CD4-positive, alpha-beta T cell (primary cell): Measurements from ENCODE around the gene STRN4. TPM values are rescaled to one million over a fixed set of nuclear protein-coding genes. Genes with fewer than 3 reads are reported as not detected.
A peak's percentile ranks its signal among the peaks of the same experiment; 100 is the strongest.

Experiments used
- ATAC-seq: fragments of 200-7000 bp; cut with Tn5 transposase; one replicate; pipeline ENCODE4 v1.10.0; 2022; ENCODE audit warnings: mild to moderate bottlenecking; ENCODE audit not compliant: poor library complexity
- CTCF ChIA-PET: fragments of 350-600 bp; sonication (Branson Sonifier 250); formaldehyde crosslinking; loops from one replicate; lab custom pipeline; 2021; ENCODE audit warnings: antibody characterized with exemption, inconsistent platforms; lab: Charles Lee
- POLR2A ChIA-PET: fragments of 350-600 bp; sonication (Branson Sonifier 250); formaldehyde crosslinking; loops from one replicate; lab custom pipeline; 2021; ENCODE audit warnings: antibody characterized with exemption, inconsistent platforms; lab: Charles Lee
- DNase-seq, 14 experiments: peaks; one replicate each; pipeline ENCODE4 v3.0.0-alpha.2; 2013 to 2020; ENCODE audit warnings: mixed read lengths in 2 of 14
- H3K27ac ChIP-seq, 2 donors: one replicate each; pipeline versions ENCODE4 v1.5.1 to v1.7.0; 2013; ENCODE audit warnings: low read length in 2 of 2, low read depth in 1 of 2, mild to moderate bottlenecking in 1 of 2
- H3K27me3 ChIP-seq, 2 experiments: 1 replicate in 1 of 2; 2 replicates in 1 of 2; pipeline versions ENCODE4 v1.6.1 to v1.7.0; 2013; ENCODE audit warnings: low read length in 2 of 2, control low read depth in 1 of 2, mild to moderate bottlenecking in 1 of 2, moderate library complexity in 1 of 2; ENCODE audit not compliant: insufficient read depth in 2 of 2, control insufficient read depth in 1 of 2
- H3K36me3 ChIP-seq: one replicate; pipeline ENCODE4 v1.6.1; 2013; ENCODE audit warnings: low read length, control low read depth; ENCODE audit not compliant: insufficient read depth
- H3K4me1 ChIP-seq: one replicate; pipeline ENCODE4 v1.6.1; 2013; ENCODE audit warnings: low read length, control low read depth; ENCODE audit not compliant: insufficient read depth
- H3K4me3 ChIP-seq: one replicate; pipeline ENCODE4 v1.5.1; 2013; ENCODE audit warnings: mild to moderate bottlenecking, low read length, moderate library complexity
- H3K9me3 ChIP-seq, 2 experiments: 1 replicate in 1 of 2; 2 replicates in 1 of 2; pipeline versions ENCODE4 v1.6.1 to v1.7.0; 2013; ENCODE audit warnings: low read length in 2 of 2, mild to moderate bottlenecking in 2 of 2, control low read depth in 1 of 2, moderate library complexity in 1 of 2; ENCODE audit not compliant: control insufficient read depth in 1 of 2, insufficient read depth in 1 of 2
- H3K27ac Mint-ChIP-seq: one replicate; pipeline ENCODE4 v1.8.0; 2020; ENCODE audit warnings: mixed read lengths
- H3K27me3 Mint-ChIP-seq: one replicate; pipeline ENCODE4 v1.8.0; 2021; ENCODE audit warnings: mixed read lengths
- H3K36me3 Mint-ChIP-seq: one replicate; pipeline ENCODE4 v1.8.0; 2021; ENCODE audit warnings: low read depth, mixed read lengths
- H3K4me1 Mint-ChIP-seq: one replicate; pipeline ENCODE4 v1.8.0; 2021; ENCODE audit warnings: low read depth, mixed read lengths
- H3K4me3 Mint-ChIP-seq: one replicate; pipeline ENCODE4 v1.8.0; 2020; ENCODE audit warnings: mild to moderate bottlenecking, mixed read lengths
- H3K9me3 Mint-ChIP-seq: one replicate; pipeline ENCODE4 v1.8.0; 2020; ENCODE audit warnings: mixed read lengths
- CTCF ChIP-seq: fragments of 200-600 bp; IDR thresholded peaks from one replicate; pipeline ENCODE4 v1.8.0; 2022; ENCODE audit warnings: antibody characterized with exemption, mild to moderate bottlenecking
- intact Hi-C, 2 experiments: fragments of 100-400 bp; cut with DNase I in 1 of 2; cut with micrococcal nuclease in 1 of 2; formaldehyde crosslinking; loops; one replicate each; pipeline versions ENCODE4 v1.15.1 to v1.9.0; 2023 to 2025; cut with DNase I, micrococcal nuclease
- total RNA-seq, 174 experiments: library from RNA in 2 of 174; stranded (reverse) in 2 of 174; gene quantifications; one replicate each; pipeline ENCODE4 v1.2.3 and lab custom pipeline; 2021 to 2026

Gene STRN4
- total RNA-seq, 2 experiments from 2014 or later = 90.0 to 94.0 TPM

DNA sequence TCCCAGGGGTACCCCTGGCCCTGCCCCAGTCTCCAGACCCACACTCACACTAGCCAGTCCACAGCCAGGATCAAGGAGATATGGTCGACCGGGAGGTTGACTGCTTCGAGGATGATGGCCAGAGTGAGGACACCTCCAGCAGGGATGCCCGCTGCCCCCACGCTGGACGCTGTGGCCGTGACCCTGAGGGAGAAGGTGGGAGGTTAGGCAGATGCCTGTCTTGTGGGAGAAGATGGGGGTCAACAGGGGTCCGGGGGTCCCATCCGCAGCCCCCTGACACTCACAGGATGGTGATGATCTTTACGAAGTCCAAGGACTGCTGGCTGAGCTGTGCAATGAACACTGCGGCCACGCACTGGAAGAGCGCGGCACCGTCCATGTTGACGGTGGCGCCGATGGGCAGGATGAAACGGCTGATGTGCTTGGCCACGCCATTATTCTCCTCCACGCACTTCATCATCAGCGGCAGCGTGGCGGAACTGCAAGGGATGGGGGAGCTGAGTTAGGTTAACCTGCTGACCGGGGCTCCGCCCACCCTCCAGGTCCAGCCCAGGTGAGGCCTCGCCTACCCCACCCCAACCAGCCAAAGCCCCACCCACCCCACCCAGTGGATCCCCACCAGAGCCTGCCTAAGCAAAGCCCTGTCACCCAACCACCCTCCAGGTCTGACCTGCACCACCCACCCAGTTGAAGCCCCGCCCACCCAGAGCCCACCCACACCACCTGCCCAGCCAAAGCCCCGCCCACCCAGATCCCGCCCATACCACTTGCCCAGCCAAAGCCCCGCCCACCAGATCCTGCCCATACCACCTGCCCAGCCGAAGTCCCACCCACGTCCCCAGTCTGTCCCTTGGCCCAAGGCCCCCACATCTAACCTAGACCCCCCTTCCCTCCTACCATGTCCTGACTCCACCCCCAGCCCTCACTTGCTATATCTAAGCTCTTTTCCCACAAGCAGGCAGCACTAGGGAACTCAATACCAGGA, 31.0 kb upstream of the STRN4 start:
- no peaks in the 10 kb centered on the region for H3K9me3 Mint-ChIP-seq
- H3K36me3 Mint-ChIP-seq = peaks cover 45% of the 10 kb centered on the region
- Histone ChIP-seq H3K9me3 (no peaks in the 10 kb centered on the region), H3K27me3 (no peaks in the 10 kb centered on the region), H3K4me3 (no peak overlapping the region), H3K36me3 (peaks cover 60% of the 10 kb centered on the region), H3K27ac (no peak overlapping the region), H3K4me1 (peaks cover 6% of the 10 kb centered on the region)
- intact Hi-C loops = no loop called here
- H3K27me3 Mint-ChIP-seq = no peaks in the 10 kb centered on the region
- no peaks in the 10 kb centered on the region for H3K4me1 Mint-ChIP-seq
- no peak for TF ChIP-seq CTCF
- POLR2A ChIA-PET = no interaction called here
- no peak overlapping the region for H3K27ac Mint-ChIP-seq
- no peak for ATAC-seq
- no peak overlapping the region for H3K4me3 Mint-ChIP-seq
- DNase-seq = peak in 1 of 14 experiments; percentile 44
- CTCF ChIA-PET = no interaction called here

- no peaks in the 10 kb centered on the region for H3K9me3 Mint-ChIP-seq
- Histone ChIP-seq H3K36me3 (peaks cover 48% of the 10 kb centered on the region), H3K4me1 (peaks cover 6% of the 10 kb centered on the region), H3K9me3 (no peaks in the 10 kb centered on the region), H3K4me3 (no peak overlapping the region), H3K27me3 (no peaks in the 10 kb centered on the region), H3K27ac (no peak overlapping the region)
- ATAC-seq (no peak), DNase-seq (no peak)
- intact Hi-C loops = no loop called here
- no peaks in the 10 kb centered on the region for H3K27me3 Mint-ChIP-seq
- CTCF ChIA-PET = no interaction called here
- no peak for TF ChIP-seq CTCF
- no peak overlapping the region for H3K4me3 Mint-ChIP-seq
- H3K27ac Mint-ChIP-seq = no peak overlapping the region
- peaks cover 39% of the 10 kb centered on the region for H3K36me3 Mint-ChIP-seq
- POLR2A ChIA-PET = no interaction called here
- no peaks in the 10 kb centered on the region for H3K4me1 Mint-ChIP-seq
These were observed 29.5 kb upstream of the STRN4 start for GRCh38 chr19:46775642-46776258.

DNA sequence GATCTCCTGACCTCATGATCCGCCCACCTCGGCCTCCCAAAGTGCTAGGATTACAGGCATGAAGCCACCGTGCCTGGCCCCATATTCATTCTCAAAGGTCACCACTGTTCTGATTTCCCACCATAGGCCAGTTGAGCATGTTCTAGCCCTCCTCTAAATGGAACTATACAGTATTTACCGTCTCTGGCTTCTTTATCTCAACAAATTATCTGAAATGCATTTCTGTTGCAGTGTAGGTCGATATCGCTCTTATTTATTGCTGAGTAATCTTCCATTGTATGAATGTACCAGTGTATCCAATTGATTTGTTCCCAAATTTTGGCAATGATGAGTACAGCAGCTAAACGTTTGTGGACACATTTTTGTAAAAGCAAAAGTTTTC, 26.8 kb upstream of the STRN4 start:
- H3K27ac Mint-ChIP-seq = no peak overlapping the region
- no peaks in the 10 kb centered on the region for H3K9me3 Mint-ChIP-seq
- TF ChIP-seq CTCF = no peak
- Histone ChIP-seq H3K9me3 (no peaks in the 10 kb centered on the region), H3K36me3 (peaks cover 27% of the 10 kb centered on the region), H3K4me3 (no peak overlapping the region), H3K27ac (no peak overlapping the region), H3K4me1 (no peaks in the 10 kb centered on the region), H3K27me3 (no peaks in the 10 kb centered on the region)
- intact Hi-C loops = no loop called here
- no peak for DNase-seq
- CTCF ChIA-PET = interaction anchor here (0.6 kb wide), 1 partner anchor 341 kb away, joined by 4 read pairs; no protein-coding TSS in a partner anchor
- no peaks in the 10 kb centered on the region for H3K27me3 Mint-ChIP-seq
- POLR2A ChIA-PET = no interaction called here
- H3K36me3 Mint-ChIP-seq = peaks cover 28% of the 10 kb centered on the region
- no peak overlapping the region for H3K4me3 Mint-ChIP-seq
- no peak for ATAC-seq
- no peaks in the 10 kb centered on the region for H3K4me1 Mint-ChIP-seq
